CD4-positive, alpha-beta T cell treated with Interleukin-2 at 100 ng/mL for 4 hours (primary cell): ENCODE data around the gene OR2V2.
"Not testable (repeated sequence)": the region's sequence is repeated elsewhere in the genome, so short reads cannot be mapped to it uniquely, and the experiment has no call there.

Source experiments
- DNase-seq: peaks from one replicate; pipeline ENCODE4 v3.0.0-alpha.2; 2020; ENCODE audit warnings: low spot score

OR2V2 gene

GRCh38 chr5:181169459-181170236 lies 22.3 kb downstream of the OR2V2 start:
- peak; percentile 26 for DNase-seq

- no peak for DNase-seq
These were observed 22.9 kb downstream of the OR2V2 start for GRCh38 chr5:181170237-181170825.

- no peak for DNase-seq
These were observed 23.6 kb downstream of the OR2V2 start for GRCh38 chr5:181170996-181171395.

GRCh38 chr5:181171782-181172181 lies 24.4 kb downstream of the OR2V2 start:
- DNase-seq, result no peak

- DNase-seq, result peak; percentile 32
These were observed 25.6 kb downstream of the OR2V2 start for GRCh38 chr5:181173027-181173419.

GRCh38 chr5:181173420-181174342 lies 26.3 kb downstream of the OR2V2 start:
- peak; percentile 57 for DNase-seq

GRCh38 chr5:181176254-181176952 lies 29.0 kb downstream of the OR2V2 start:
- DNase-seq, result peak; percentile 18

- DNase-seq, result not testable (repeated sequence)
These were observed 30.2 kb downstream of the OR2V2 start for GRCh38 chr5:181177559-181177958.

GRCh38 chr5:181181650-181182565 lies 34.5 kb downstream of the OR2V2 start:
- DNase-seq, result peak; percentile 78

- no peak for DNase-seq
These were observed 35.3 kb downstream of the OR2V2 start for GRCh38 chr5:181182651-181183050.

GRCh38 chr5:181184845-181185216 lies 37.4 kb downstream of the OR2V2 start:
- no peak for DNase-seq

- DNase-seq, result no peak
These were observed 38.2 kb downstream of the OR2V2 start for GRCh38 chr5:181185560-181185959.

- no peak for DNase-seq
These were observed 38.6 kb downstream of the OR2V2 start for GRCh38 chr5:181186022-181186421.

GRCh38 chr5:181186986-181187499 lies 39.7 kb downstream of the OR2V2 start:
- DNase-seq, result no peak

GRCh38 chr5:181187500-181188213 lies 40.3 kb downstream of the OR2V2 start:
- DNase-seq, result peak; percentile 42

- peak; percentile 84 for DNase-seq
These were observed 41.4 kb downstream of the OR2V2 start for GRCh38 chr5:181188700-181189362.

GRCh38 chr5:181189363-181189961 lies 42.1 kb downstream of the OR2V2 start:
- DNase-seq, result peak; percentile 67

- DNase-seq, result no peak
These were observed 42.8 kb downstream of the OR2V2 start for GRCh38 chr5:181189962-181190710.
